Heart left ventricle (tissue), 16 donors: ENCODE measurements around the gene PXYLP1. TPM values are rescaled to one million over a fixed set of nuclear protein-coding genes. Genes with fewer than 3 reads are reported as not detected.
A peak's percentile ranks its signal among the peaks of the same experiment; 100 is the strongest.

Experiments
- ATAC-seq, 4 donors: fragments of 200-7000 bp; cut with Tn5 transposase; one replicate each; pipeline ENCODE4 v1.9.1; 2020 to 2022; ENCODE audit warnings: moderate library complexity in 4 of 4, mild to moderate bottlenecking in 3 of 4, moderate number of reproducible peaks in 1 of 4
- DNase-seq, 5 donors: peaks; one replicate each; pipeline ENCODE4 v3.0.0-alpha.2; 2020
- H3K27ac ChIP-seq, 12 donors: fragments of 200-600 bp; sonication (generic) in 4 of 12; one replicate each; pipeline versions ENCODE4 v1.5.0 to v1.8.0; 2016 to 2022; ENCODE audit warnings: mild to moderate bottlenecking in 2 of 12
- H3K27me3 ChIP-seq, 9 donors: fragments of 200-600 bp; sonication (generic) in 2 of 9; one replicate each; pipeline versions ENCODE4 v1.5.1 to v1.8.0; 2016 to 2022; ENCODE audit warnings: mild to moderate bottlenecking in 3 of 9
- H3K36me3 ChIP-seq, 9 donors: fragments of 200-600 bp; sonication (generic) in 2 of 9; one replicate each; pipeline versions ENCODE4 v1.5.0 to v1.8.0; 2018 to 2022; ENCODE audit warnings: mild to moderate bottlenecking in 2 of 9
- H3K4me1 ChIP-seq, 12 donors: fragments of 200-600 bp; sonication (generic) in 4 of 12; one replicate each; pipeline versions ENCODE4 v1.5.0 to v1.8.0; 2016 to 2022; ENCODE audit warnings: mild to moderate bottlenecking in 3 of 12
- H3K4me3 ChIP-seq, 12 donors: fragments of 200-600 bp; sonication (generic) in 4 of 12; one replicate each; pipeline versions ENCODE4 v1.5.0 to v1.8.0; 2017 to 2022; ENCODE audit warnings: mild to moderate bottlenecking in 9 of 12, moderate library complexity in 4 of 12
- H3K9me3 ChIP-seq, 12 donors: fragments of 200-600 bp; sonication (generic) in 4 of 12; one replicate each; pipeline versions ENCODE4 v1.5.0 to v1.8.0; 2016 to 2022; ENCODE audit warnings: mild to moderate bottlenecking in 1 of 12
- POLR2A ChIP-seq, 2 donors: fragments of 450-650 bp; IDR thresholded peaks; one replicate each; pipeline ENCODE4 v1.6.1; 2017; ENCODE audit warnings: antibody characterized with exemption in 2 of 2, mild to moderate bottlenecking in 2 of 2, moderate library complexity in 2 of 2
- WGBS, 4 donors: extraction: QIAGEN DNeasy Blood & Tissue Kit in 2 of 4; methylation state at CpG; one replicate each; pipeline versions ENCODE4 v1.1.5 to v1.1.7; 2013 to 2018; 5-methylcytosine and 5-hydroxymethylcytosine counted together
- intact Hi-C, 10 donors: fragments of 100-400 bp; cut with DNase I; formaldehyde crosslinking; loops; one replicate each; pipeline versions ENCODE4 v1.11.1 to v1.14.2; 2022
- polyA plus RNA-seq, 2 donors: library from polyadenylated mRNA; stranded (reverse); fragments of 200-250 nt; gene quantifications; one replicate each; pipeline ENCODE4 v1.2.3, GENCODE V29; 2013
- total RNA-seq, 9 donors: library from RNA; depleted of rRNA in 2 of 9; stranded (reverse); fragments of >200 nt in 2 of 9; fragmentation: NEBNext Ultra II Directional in 3 of 9; extraction: Animal tissue kit (Norgen Biotek cat#: 25700) in 3 of 9; gene quantifications; one replicate each; pipeline versions ENCODE4 v1.1.0 to v1.2.4, GENCODE V29; 2016 to 2023
- TF ChIP-seq, protein P1 (sequence below), 12 donors: fragments of 200-600 bp; sonication (generic) in 4 of 12; IDR thresholded peaks; one replicate each; pipeline versions ENCODE4 v1.5.0 to v1.8.0; 2018 to 2022; ENCODE audit warnings: antibody characterized with exemption in 12 of 12, mild to moderate bottlenecking in 5 of 12
- donor health status: ischemic (EF 13 %, LVEDD 7.1; RV severe dilation, severe dysfunction).
- donor health status: healthy with polysubstance abuse.
- donor health status: DM: no; HTN: yes; CAD: no.
- donor health status: DM: no; HTN: no; CAD: no.
- donor health status: ischemic (EF 25% LVEDD 6.9; RV normal size, moderate dysfunction).
- donor health status: ischemic (EF 25% LVEDD 5.7; RV mildly dilated, moderate dysfunction).
- donor health status: healthy.
- donor health status: DM: yes; HTN: yes; CAD: no.
- donor health status: ischemic (EF 35%, LVEDD 5.7; RV mildly dilated, moderate dysfunction).
- donor health status: nonischemic (EF 11% LVEDD 7.7; RV severe dilation, severe dysfunction).
- donor health status: DM: yes; HTN: yes; CAD: no.
- donor health status: PGD.
- donor health status: ischemic (EF 29% LVEDD 5.4; RV normal size, mild dysfunction).
- donor health status: nonischemic (EF 23%, LVEDD 6.1; RV moderate dilation, normal function).

The PXYLP1 gene
- total and polyA plus RNA-seq, 11 donors = 7.3 to 30.6 (median 21.2) TPM

DNA sequence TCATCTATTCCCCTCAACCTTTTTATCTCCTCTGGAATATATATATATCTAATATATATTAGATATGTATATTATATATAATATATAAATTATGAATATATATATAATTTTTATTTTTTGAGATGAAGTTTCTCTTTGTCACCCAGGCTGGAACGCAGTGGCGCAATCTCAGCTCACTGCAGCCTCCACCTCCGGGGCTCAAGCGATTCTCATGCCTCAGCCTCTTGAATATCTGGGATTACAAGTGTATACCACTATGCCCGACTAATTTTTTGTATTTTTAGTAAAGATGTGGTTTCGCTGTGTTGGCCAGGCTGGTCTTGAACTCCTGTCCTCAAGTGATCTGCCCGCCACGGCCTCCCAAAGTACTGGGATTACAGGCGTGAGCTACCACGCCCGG lies 22.2 kb downstream of the PXYLP1 start:
- no peaks in the 10 kb centered on the region for H3K36me3 ChIP-seq
- no peaks in the 10 kb centered on the region for H3K27me3 ChIP-seq
- intact Hi-C loops = loop anchor here in 1 of 10 donors (1.0 kb wide), 1 partner anchor 18 kb away; no protein-coding TSS in a partner anchor
- ATAC-seq = no peak
- H3K27ac ChIP-seq = no peak overlapping the region
- WGBS, 4 donors = 95 to 98% (median 97%) methylated on average over 11 of the region's 11 CpGs
- no peaks in the 10 kb centered on the region for H3K9me3 ChIP-seq
- TF ChIP-seq, protein P1, sequence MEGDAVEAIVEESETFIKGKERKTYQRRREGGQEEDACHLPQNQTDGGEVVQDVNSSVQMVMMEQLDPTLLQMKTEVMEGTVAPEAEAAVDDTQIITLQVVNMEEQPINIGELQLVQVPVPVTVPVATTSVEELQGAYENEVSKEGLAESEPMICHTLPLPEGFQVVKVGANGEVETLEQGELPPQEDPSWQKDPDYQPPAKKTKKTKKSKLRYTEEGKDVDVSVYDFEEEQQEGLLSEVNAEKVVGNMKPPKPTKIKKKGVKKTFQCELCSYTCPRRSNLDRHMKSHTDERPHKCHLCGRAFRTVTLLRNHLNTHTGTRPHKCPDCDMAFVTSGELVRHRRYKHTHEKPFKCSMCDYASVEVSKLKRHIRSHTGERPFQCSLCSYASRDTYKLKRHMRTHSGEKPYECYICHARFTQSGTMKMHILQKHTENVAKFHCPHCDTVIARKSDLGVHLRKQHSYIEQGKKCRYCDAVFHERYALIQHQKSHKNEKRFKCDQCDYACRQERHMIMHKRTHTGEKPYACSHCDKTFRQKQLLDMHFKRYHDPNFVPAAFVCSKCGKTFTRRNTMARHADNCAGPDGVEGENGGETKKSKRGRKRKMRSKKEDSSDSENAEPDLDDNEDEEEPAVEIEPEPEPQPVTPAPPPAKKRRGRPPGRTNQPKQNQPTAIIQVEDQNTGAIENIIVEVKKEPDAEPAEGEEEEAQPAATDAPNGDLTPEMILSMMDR (IDR thresholded peaks at IDR 0.05) = no peak
- TF ChIP-seq POLR2A (IDR thresholded peaks at IDR 0.05) = no peak
- peak in 1 of 5 donors; percentile 3 for DNase-seq
- no peak overlapping the region for H3K4me3 ChIP-seq
- peaks cover 0 to 42% (median 9%) of the 10 kb centered on the region in 12 donors for H3K4me1 ChIP-seq

GRCh38 chr3:141255137-141255845 lies 23.7 kb downstream of the PXYLP1 start:
- Histone ChIP-seq H3K27me3 (no peaks in the 10 kb centered on the region), H3K9me3 (no peaks in the 10 kb centered on the region), H3K4me3 (no peak overlapping the region), H3K36me3 (peaks cover 0 to 4% (median 0%) of the 10 kb centered on the region in 9 donors), H3K27ac (peak overlapping the region in 1 of 12 donors; percentile 3), H3K4me1 (peaks cover 0 to 36% (median 6%) of the 10 kb centered on the region in 12 donors)
- WGBS, 4 donors = 68 to 75% (median 71%) methylated on average over 5 of the region's 5 CpGs
- DNase-seq = peak in 1 of 5 donors; percentile 11
- ATAC-seq = no peak
- TF ChIP-seq, protein P1 (IDR thresholded peaks at IDR 0.05) = no peak
- TF ChIP-seq POLR2A (IDR thresholded peaks at IDR 0.05) = no peak
- intact Hi-C loops = no loop called here

- Histone ChIP-seq H3K36me3 (peaks cover 0 to 9% (median 4%) of the 10 kb centered on the region in 9 donors), H3K4me3 (no peak overlapping the region), H3K27me3 (no peaks in the 10 kb centered on the region), H3K4me1 (peaks cover 0 to 36% (median 6%) of the 10 kb centered on the region in 12 donors), H3K9me3 (no peaks in the 10 kb centered on the region), H3K27ac (peak overlapping the region in 2 of 12 donors; percentile 2 to 3)
- peak; percentile 16 to 65 (median 54) for ATAC-seq
- TF ChIP-seq, protein P1 (IDR thresholded peaks at IDR 0.05) = peak in 5 of 12 donors; percentile 12 to 40 (median 20)
- TF ChIP-seq POLR2A (IDR thresholded peaks at IDR 0.05) = no peak
- intact Hi-C loops = no loop called here
- WGBS, 4 donors = 71 to 78% (median 73%) methylated on average over 6 of the region's 6 CpGs
- DNase-seq = peak in 1 of 5 donors; percentile 19
Observed at GRCh38 chr3:141255846-141256261, 24.2 kb downstream of the PXYLP1 start.

GRCh38 chr3:141256820-141257219 lies 25.2 kb downstream of the PXYLP1 start:
- Histone ChIP-seq H3K4me1 (peaks cover 0 to 27% (median 6%) of the 10 kb centered on the region in 12 donors), H3K36me3 (peaks cover 0 to 19% (median 4%) of the 10 kb centered on the region in 9 donors), H3K27ac (no peak overlapping the region), H3K9me3 (no peaks in the 10 kb centered on the region), H3K4me3 (no peak overlapping the region), H3K27me3 (no peaks in the 10 kb centered on the region)
- TF ChIP-seq, protein P1 (IDR thresholded peaks at IDR 0.05) = no peak
- no peak for TF ChIP-seq POLR2A (IDR thresholded peaks at IDR 0.05)
- intact Hi-C loops = no loop called here
- ATAC-seq = no peak
- 79 to 88% (median 86%) methylated on average over 6 of the region's 6 CpGs for whole genome bisulfite sequencing, 4 donors
- DNase-seq = peak in 1 of 5 donors; percentile 1
